ENCODE data around the gene AK1.
"Not testable (repeated sequence)": the region's sequence is repeated elsewhere in the genome, so short reads cannot be mapped to it uniquely, and the experiment has no call there.

Gene AK1

DNA sequence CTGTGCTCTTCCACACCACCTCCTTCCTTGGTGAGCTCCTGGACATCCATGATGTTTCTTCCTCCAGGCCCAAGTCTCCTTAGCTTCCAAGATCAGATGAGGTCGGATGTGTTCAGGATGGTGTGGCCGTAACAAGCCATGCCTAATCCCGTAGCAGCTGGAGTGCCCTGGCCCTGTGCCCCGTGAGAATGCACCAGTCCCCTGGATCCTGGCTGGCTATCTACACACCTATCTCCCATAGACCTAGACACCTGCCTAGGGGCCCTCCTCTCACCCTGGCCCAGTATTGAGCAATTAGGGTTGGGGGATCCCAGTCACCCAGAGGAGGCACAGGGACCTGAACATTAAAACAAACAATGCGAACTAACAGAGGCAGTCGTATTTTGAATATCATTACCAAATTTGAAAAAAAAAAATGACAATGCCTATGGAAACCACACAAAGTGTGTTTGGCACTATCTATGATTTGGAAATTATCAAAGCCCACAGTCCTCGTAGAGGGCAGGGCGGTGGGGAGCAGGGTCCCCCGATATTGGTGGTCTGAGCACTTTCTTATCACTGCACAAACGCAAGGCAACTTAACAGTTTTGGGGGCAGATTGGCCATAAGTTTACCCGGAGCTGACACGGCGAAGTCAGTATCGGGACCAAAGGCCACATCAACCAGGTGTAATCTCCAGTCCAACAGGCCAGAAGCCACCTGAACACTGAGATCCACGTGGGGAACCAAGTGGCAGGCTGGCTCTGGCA lies 36.2 kb downstream of the AK1 start:
- no peak for DNase-seq (ENCODE audit: low spot score)
- TF ChIP-seq, protein P1, sequence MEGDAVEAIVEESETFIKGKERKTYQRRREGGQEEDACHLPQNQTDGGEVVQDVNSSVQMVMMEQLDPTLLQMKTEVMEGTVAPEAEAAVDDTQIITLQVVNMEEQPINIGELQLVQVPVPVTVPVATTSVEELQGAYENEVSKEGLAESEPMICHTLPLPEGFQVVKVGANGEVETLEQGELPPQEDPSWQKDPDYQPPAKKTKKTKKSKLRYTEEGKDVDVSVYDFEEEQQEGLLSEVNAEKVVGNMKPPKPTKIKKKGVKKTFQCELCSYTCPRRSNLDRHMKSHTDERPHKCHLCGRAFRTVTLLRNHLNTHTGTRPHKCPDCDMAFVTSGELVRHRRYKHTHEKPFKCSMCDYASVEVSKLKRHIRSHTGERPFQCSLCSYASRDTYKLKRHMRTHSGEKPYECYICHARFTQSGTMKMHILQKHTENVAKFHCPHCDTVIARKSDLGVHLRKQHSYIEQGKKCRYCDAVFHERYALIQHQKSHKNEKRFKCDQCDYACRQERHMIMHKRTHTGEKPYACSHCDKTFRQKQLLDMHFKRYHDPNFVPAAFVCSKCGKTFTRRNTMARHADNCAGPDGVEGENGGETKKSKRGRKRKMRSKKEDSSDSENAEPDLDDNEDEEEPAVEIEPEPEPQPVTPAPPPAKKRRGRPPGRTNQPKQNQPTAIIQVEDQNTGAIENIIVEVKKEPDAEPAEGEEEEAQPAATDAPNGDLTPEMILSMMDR (IDR thresholded peaks at IDR 0.05; ENCODE audit: extremely low read depth, missing control alignments): no peak

DNA sequence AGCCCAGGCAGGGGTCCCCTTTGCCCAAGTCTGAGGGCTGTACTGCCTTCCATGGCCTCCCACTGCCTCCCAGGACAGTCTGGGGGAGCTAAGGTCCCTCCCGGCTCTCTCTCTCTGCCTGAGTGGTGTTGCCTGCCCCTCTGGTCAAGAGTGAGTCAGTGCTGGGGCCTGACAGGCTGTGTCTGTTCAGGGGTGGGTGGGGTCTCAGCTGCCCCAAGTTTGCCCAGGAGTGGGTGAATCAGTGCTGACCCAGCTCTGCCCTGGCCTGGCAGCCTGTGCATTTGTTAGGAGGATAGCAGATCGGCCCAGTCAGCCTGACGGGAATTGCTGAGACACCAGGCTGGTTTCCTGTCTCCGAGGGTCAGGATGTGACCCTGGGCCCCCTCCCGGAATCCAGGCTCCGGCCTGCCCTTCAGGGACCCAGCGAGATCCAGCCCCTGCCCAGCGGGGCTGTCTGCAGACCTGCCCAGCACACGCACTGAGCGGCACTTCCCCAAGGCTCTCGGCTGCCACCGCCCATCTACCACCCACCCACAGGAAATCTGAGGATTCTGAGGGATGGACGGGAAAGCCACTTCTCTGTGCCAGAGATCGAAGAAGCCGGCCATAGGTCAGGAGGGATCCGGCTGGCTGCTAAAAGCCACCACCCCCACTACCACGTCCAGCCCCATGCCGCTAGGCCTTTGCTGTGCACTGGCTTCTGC lies 38.9 kb downstream of the AK1 start:
- TF ChIP-seq, protein P1 (IDR thresholded peaks at IDR 0.05; ENCODE audit: extremely low read depth, missing control alignments): no peak
- DNase-seq (ENCODE audit: low spot score): no peak

DNA sequence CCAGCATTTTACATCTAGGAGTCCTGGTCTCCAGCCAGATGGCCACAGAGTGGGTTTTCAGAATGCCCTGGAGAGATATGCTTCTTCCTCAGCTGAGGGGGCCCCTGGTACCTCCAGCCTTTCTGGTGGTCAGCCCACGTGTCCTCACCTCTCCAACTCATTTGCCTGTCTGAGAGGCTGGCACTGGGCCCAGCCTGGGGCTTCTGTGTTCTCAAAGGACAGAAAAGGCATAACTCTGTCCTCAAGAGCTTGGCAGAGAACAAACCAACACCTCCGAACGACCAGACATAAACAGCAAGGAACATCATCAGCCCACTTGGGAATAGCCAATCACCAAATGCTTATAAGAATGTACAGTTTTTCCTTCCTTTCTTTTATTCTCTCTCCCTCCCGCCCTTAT lies 40.1 kb downstream of the AK1 start:
- TF ChIP-seq, protein P1 (IDR thresholded peaks at IDR 0.05; ENCODE audit: extremely low read depth, missing control alignments): no peak
- no peak for DNase-seq (ENCODE audit: low spot score)

DNA sequence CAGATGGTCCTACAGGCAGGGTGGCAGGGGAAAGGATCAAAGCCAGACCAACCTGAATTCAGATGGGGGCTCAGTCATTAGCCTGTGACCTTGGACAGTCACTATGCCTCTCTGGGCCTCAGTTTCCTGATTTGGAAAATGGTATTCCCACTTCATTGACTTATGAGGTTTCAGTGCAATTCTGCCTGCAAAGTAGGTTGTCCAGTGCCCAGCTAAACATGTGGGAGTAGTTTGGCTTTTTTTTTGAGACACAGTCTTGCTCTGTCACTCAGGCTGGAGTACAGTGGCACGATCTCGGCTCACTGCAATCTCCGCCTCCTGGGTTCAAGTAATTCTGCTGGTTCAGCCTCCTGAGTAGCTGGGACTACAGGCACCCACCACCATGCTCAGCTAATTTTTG lies 40.9 kb downstream of the AK1 start:
- DNase-seq (ENCODE audit: low spot score): not testable (repeated sequence)

DNA sequence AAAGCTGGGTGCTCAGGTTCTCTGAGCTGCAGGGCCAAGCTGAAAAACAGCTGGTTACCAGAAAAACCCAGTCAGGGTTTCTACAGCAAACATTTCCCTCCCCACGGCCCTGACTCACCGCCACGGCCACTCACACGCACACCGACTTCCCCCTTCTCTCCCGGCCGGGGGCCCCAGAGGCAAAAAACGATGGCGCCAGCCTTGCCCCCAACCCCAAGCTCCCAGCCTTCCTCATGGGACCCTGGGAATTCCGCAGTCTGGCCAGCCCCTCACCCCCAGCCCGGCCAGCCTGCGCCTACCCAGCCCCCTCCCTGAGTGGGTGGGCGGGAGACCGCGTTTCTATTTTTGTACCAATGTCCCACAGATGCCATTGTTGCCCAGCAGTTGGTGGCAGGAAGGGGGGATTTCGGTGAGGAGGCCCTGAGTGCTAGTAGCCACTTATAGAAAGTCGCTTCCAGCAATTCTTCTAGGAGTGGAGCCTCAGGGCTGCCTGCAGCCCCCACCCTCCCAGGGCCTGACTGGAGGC lies 41.4 kb downstream of the AK1 start:
- no peak for DNase-seq (ENCODE audit: low spot score)
- TF ChIP-seq, protein P1 (IDR thresholded peaks at IDR 0.05; ENCODE audit: extremely low read depth, missing control alignments): no peak

DNA sequence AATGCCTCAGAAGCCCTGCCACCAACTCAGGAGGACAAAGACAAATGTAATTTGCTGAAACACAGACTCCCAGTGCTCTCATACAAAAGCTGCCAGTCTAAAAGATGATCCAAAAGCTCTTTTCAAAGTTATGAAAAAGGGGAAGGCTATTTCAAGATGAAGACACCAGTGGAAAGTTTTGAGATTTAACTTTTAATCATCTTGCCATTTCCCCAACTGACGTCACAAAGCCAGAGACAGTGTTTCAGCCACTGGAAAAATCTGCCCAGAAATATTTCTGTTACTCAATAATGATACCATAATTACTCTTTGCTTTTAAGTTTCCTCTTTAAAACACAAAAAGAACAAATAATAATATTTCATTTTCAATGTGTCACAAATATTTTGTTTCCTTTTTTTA lies 43.9 kb downstream of the AK1 start:
- no peak for DNase-seq (ENCODE audit: low spot score)
- TF ChIP-seq, protein P1 (IDR thresholded peaks at IDR 0.05; ENCODE audit: extremely low read depth, missing control alignments): no peak

DNA sequence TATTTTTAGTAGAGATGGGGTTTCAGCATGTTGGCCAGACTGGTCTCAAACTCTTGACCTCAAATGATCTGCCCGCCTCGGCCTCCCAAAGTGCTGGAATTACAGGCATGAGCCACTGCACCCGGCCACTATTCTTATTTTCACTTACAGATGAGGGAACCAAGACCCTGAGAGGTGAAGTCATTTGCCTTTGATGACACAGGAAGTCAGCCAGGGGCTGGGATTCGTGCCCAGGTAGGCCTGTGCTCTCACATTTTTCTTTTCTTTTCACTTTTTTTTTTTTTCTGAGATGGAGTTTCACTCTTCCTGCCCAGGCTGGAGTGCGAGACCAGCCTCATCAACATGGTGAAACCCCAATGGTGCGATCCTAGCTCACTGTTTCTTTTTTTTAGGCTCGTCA lies 45.2 kb downstream of the AK1 start:
- TF ChIP-seq, protein P1 (IDR thresholded peaks at IDR 0.05; ENCODE audit: extremely low read depth, missing control alignments): no peak
- no peak for DNase-seq (ENCODE audit: low spot score)
